Panc1 (cell line): ENCODE results near the gene AMPD1. TPM values are rescaled to one million over a fixed set of nuclear protein-coding genes. Genes with fewer than 3 reads are reported as not detected.

Experiments
- ATAC-seq: fragments of 200-7000 bp; cut with Tn5 transposase; 2 replicates; pipeline ENCODE4 v1.9.1; 2020; ENCODE audit warnings: mild to moderate bottlenecking, moderate library complexity
- BruUV-seq: library from RNA; stranded (reverse); fragments of 400-500 nt; replicated peaks from 2 replicates; lab custom pipeline; 2021; lab: Mats Ljungman, UMichigan
- CTCF ChIA-PET: fragments of 300-600 bp; sonication (Branson Sonifier 250); formaldehyde crosslinking; loops from one replicate; lab custom pipeline; 2022; ENCODE audit warnings: antibody characterized with exemption; lab: Charles Lee
- POLR2A ChIA-PET: fragments of 300-600 bp; sonication (Branson Sonifier 250); formaldehyde crosslinking; loops from one replicate; lab custom pipeline; 2022; ENCODE audit warnings: antibody characterized with exemption; lab: Charles Lee
- DNase-seq: peaks from one replicate; pipeline ENCODE4 v3.0.0-alpha.2; 2010; ENCODE audit warnings: low read depth, low spot score
- H3K27ac ChIP-seq: 2 replicates; pipeline ENCODE4 v1.5.1; 2011; ENCODE audit warnings: mild to moderate bottlenecking, low read length, inconsistent platforms
- H3K27me3 ChIP-seq: fragments of 200-500 bp; sonication (Bioruptor generic); 2 replicates; pipeline ENCODE4 v1.6.0; 2014; ENCODE audit warnings: low read length, inconsistent platforms; ENCODE audit not compliant: control insufficient read depth, insufficient read depth
- H3K36me3 ChIP-seq: fragments of 200-500 bp; sonication (Bioruptor generic); 2 replicates; pipeline ENCODE4 v1.5.1; 2014; ENCODE audit warnings: inconsistent platforms, mild to moderate bottlenecking, low read length, moderate library complexity; ENCODE audit not compliant: control insufficient read depth, insufficient read depth
- H3K4me1 ChIP-seq: 2 replicates; pipeline ENCODE4 v1.5.1; 2011; ENCODE audit warnings: inconsistent platforms, mild to moderate bottlenecking, low read length, moderate library complexity; ENCODE audit not compliant: control insufficient read depth, insufficient read depth
- H3K4me3 ChIP-seq, 2 experiments: 2 replicates each; pipeline ENCODE4 v1.5.1; 2011 to 2012; ENCODE audit warnings: low read depth in 2 of 2, low read length in 2 of 2, mild to moderate bottlenecking in 2 of 2, inconsistent platforms in 1 of 2, moderate library complexity in 1 of 2
- H3K9me3 ChIP-seq: fragments of 200-500 bp; sonication (Bioruptor generic); 2 replicates; pipeline ENCODE4 v1.5.1; 2014; ENCODE audit warnings: low read depth, mild to moderate bottlenecking, inconsistent platforms, low read length, moderate library complexity; ENCODE audit not compliant: control insufficient read depth, insufficient read depth
- POLR2AphosphoS5 ChIP-seq: IDR thresholded peaks from 2 replicates; pipeline ENCODE4 v1.6.1; 2012; ENCODE audit warnings: mild to moderate bottlenecking, low read depth, low read length, moderate library complexity
- SIN3A ChIP-seq: IDR thresholded peaks from 2 replicates; pipeline ENCODE4 v1.6.1; 2012; ENCODE audit warnings: low read depth, mild to moderate bottlenecking, low read length, moderate library complexity, borderline replicate concordance; ENCODE audit not compliant: insufficient read depth
- TCF7L2 ChIP-seq: IDR thresholded peaks from 2 replicates; pipeline ENCODE4 v1.6.1; 2011; ENCODE audit warnings: mild to moderate bottlenecking, low read depth, low read length, inconsistent platforms
- in situ Hi-C: cut with HindIII; loops from 2 replicates; pipeline ENCODE4 v1.10.0; 2016; ENCODE audit warnings: low sequenced_read_pairs, low pct_unique_long_range_greater_than_20kb
- intact Hi-C: fragments of 100-400 bp; cut with micrococcal nuclease; formaldehyde crosslinking; loops from one replicate; pipeline ENCODE4 v1.10.0; 2022; ENCODE audit not compliant: unreplicated experiment
- total RNA-seq: library from RNA; stranded (reverse); gene quantifications from one replicate; pipeline ENCODE4 v1.2.1, GENCODE V29; 2021; ENCODE audit not compliant: unreplicated experiment
- TF ChIP-seq, protein P1 (sequence below): fragments of 450-650 bp; IDR thresholded peaks from 2 replicates; pipeline ENCODE4 v1.5.1; 2017; ENCODE audit warnings: mild to moderate bottlenecking
- TF ChIP-seq, protein P2 (sequence below), 2 experiments: IDR thresholded peaks; 2 replicates each; pipeline ENCODE4 v1.6.1; 2011 to 2012; ENCODE audit warnings: low read depth in 2 of 2, control low read depth in 1 of 2, low read length in 1 of 2, mild to moderate bottlenecking in 1 of 2, moderate library complexity in 1 of 2; ENCODE audit not compliant: insufficient read depth in 1 of 2

Gene AMPD1
- total RNA-seq, 1 experiment from 2014 or later: not detected

DNA sequence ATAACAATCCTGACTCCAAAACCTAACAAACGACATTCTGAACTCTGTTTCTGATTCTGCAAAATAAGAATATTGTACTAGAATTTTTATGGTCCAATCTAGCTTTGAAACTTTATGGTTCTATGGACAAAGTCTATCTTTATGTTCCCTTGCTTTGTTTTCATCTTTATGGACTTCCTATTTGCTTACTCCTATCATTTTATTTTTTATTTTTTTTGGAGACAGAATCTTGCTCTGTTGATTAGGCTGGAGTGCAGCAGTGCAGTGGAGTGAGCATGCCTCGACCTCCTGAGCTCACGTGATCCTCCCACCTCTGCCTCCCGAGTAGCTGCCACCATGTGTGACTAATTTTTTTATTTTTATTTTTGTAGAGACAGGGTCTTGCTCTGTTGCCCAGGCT, 17.6 kb upstream of the AMPD1 start:
- no peaks in the 10 kb centered on the region for H3K9me3 ChIP-seq
- CTCF ChIA-PET: no interaction called here
- DNase-seq: no peak
- TF ChIP-seq TCF7L2 (no peak), POLR2AphosphoS5 (no peak), SIN3A (no peak)
- TF ChIP-seq, protein P1, sequence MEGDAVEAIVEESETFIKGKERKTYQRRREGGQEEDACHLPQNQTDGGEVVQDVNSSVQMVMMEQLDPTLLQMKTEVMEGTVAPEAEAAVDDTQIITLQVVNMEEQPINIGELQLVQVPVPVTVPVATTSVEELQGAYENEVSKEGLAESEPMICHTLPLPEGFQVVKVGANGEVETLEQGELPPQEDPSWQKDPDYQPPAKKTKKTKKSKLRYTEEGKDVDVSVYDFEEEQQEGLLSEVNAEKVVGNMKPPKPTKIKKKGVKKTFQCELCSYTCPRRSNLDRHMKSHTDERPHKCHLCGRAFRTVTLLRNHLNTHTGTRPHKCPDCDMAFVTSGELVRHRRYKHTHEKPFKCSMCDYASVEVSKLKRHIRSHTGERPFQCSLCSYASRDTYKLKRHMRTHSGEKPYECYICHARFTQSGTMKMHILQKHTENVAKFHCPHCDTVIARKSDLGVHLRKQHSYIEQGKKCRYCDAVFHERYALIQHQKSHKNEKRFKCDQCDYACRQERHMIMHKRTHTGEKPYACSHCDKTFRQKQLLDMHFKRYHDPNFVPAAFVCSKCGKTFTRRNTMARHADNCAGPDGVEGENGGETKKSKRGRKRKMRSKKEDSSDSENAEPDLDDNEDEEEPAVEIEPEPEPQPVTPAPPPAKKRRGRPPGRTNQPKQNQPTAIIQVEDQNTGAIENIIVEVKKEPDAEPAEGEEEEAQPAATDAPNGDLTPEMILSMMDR: no peak
- TF ChIP-seq, protein P2, sequence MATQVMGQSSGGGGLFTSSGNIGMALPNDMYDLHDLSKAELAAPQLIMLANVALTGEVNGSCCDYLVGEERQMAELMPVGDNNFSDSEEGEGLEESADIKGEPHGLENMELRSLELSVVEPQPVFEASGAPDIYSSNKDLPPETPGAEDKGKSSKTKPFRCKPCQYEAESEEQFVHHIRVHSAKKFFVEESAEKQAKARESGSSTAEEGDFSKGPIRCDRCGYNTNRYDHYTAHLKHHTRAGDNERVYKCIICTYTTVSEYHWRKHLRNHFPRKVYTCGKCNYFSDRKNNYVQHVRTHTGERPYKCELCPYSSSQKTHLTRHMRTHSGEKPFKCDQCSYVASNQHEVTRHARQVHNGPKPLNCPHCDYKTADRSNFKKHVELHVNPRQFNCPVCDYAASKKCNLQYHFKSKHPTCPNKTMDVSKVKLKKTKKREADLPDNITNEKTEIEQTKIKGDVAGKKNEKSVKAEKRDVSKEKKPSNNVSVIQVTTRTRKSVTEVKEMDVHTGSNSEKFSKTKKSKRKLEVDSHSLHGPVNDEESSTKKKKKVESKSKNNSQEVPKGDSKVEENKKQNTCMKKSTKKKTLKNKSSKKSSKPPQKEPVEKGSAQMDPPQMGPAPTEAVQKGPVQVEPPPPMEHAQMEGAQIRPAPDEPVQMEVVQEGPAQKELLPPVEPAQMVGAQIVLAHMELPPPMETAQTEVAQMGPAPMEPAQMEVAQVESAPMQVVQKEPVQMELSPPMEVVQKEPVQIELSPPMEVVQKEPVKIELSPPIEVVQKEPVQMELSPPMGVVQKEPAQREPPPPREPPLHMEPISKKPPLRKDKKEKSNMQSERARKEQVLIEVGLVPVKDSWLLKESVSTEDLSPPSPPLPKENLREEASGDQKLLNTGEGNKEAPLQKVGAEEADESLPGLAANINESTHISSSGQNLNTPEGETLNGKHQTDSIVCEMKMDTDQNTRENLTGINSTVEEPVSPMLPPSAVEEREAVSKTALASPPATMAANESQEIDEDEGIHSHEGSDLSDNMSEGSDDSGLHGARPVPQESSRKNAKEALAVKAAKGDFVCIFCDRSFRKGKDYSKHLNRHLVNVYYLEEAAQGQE (IDR thresholded peaks at IDR 0.05; ENCODE audit: insufficient read depth in 1 of 2, low read depth in 2 of 2, low read length in 1 of 2): no peak
- H3K4me3 ChIP-seq: no peak overlapping the region
- peaks cover 35% of the 10 kb centered on the region for H3K36me3 ChIP-seq
- H3K27me3 ChIP-seq: no peaks in the 10 kb centered on the region
- intact Hi-C loops (no loop called here), in situ Hi-C loops (no loop called here)
- TSS peak; percentile 9 for BruUV-seq
- POLR2A ChIA-PET: interaction anchor here (0.5 to 0.6 kb wide), 2 partner anchors 29 to 270 kb away, joined by 3 to 6 read pairs; no protein-coding TSS in a partner anchor
- no peak for ATAC-seq
- H3K27ac ChIP-seq: no peak overlapping the region
- H3K4me1 ChIP-seq: peaks cover 6% of the 10 kb centered on the region; the same call in 1 of the 2 replicates

DNA sequence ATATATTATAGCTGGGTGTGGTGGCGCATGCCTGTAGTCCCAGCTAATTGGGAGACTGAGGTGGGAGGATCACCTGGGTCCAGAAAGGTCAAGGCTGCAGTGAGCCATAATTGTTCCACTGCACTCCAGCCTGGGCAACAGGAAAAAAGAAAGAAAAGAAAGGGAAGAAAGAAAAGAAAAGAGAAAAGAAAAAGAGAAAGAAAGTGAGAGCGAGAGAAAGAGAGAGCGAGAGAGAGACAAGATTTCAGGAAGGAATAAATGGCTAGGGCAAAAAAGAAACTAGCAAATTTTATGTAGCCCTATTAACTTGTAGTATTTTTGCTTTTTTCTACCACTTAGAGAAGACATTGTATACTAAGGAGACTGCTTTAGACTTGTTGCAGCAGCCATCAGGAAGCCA, 15.0 kb upstream of the AMPD1 start:
- intact Hi-C loops: no loop called here
- TF ChIP-seq POLR2AphosphoS5: no peak
- no peak for TF ChIP-seq TCF7L2
- no peak for TF ChIP-seq SIN3A
- TF ChIP-seq, protein P2 (IDR thresholded peaks at IDR 0.05; ENCODE audit: insufficient read depth in 1 of 2, low read depth in 2 of 2, low read length in 1 of 2): no peak
- TF ChIP-seq, protein P1: no peak
- no peak for ATAC-seq
- H3K27ac ChIP-seq: no peak overlapping the region
- H3K4me3 ChIP-seq: no peak overlapping the region
- in situ Hi-C loops: no loop called here
- BruUV-seq: no TSS peak
- peaks cover 1% of the 10 kb centered on the region; the same call in 1 of the 2 replicates for H3K4me1 ChIP-seq
- H3K9me3 ChIP-seq: no peaks in the 10 kb centered on the region
- no peak for DNase-seq
- peaks cover 37% of the 10 kb centered on the region for H3K36me3 ChIP-seq
- H3K27me3 ChIP-seq: no peaks in the 10 kb centered on the region
- ChIA-PET CTCF (no interaction called here), POLR2A (no interaction called here)
